Measurements from ENCODE around the gene RAD51AP1.

The RAD51AP1 gene

DNA sequence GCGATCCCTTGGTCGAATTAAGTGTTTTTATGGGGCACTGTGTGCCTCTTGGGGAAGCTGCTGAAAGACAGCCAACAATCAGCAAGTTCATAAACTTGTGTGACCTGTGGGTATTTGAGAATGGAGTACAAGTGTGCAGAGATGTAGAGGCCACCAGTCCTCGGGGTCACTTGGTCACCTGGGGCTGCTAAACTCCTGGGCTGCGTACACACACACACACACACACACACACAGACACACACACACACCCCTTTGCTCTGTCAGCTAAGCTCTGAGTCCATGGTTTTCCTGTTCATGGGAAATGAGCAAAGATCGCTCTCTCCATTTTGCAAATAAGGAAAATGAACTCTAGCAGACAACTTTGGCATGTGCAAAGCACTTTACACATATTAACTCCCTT, 47.8 kb downstream of the RAD51AP1 start:
- no peak for DNase-seq (ENCODE audit: low spot score)
- in situ Hi-C loops (cut with MboI; ENCODE audit: low sequenced_read_pairs, unreplicated experiment): no loop called here
- TF ChIP-seq, protein P1, sequence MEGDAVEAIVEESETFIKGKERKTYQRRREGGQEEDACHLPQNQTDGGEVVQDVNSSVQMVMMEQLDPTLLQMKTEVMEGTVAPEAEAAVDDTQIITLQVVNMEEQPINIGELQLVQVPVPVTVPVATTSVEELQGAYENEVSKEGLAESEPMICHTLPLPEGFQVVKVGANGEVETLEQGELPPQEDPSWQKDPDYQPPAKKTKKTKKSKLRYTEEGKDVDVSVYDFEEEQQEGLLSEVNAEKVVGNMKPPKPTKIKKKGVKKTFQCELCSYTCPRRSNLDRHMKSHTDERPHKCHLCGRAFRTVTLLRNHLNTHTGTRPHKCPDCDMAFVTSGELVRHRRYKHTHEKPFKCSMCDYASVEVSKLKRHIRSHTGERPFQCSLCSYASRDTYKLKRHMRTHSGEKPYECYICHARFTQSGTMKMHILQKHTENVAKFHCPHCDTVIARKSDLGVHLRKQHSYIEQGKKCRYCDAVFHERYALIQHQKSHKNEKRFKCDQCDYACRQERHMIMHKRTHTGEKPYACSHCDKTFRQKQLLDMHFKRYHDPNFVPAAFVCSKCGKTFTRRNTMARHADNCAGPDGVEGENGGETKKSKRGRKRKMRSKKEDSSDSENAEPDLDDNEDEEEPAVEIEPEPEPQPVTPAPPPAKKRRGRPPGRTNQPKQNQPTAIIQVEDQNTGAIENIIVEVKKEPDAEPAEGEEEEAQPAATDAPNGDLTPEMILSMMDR (IDR thresholded peaks at IDR 0.05; ENCODE audit: borderline replicate concordance, control extremely low read depth, extremely low read depth, insufficient read depth, missing control alignments): no peak

DNA sequence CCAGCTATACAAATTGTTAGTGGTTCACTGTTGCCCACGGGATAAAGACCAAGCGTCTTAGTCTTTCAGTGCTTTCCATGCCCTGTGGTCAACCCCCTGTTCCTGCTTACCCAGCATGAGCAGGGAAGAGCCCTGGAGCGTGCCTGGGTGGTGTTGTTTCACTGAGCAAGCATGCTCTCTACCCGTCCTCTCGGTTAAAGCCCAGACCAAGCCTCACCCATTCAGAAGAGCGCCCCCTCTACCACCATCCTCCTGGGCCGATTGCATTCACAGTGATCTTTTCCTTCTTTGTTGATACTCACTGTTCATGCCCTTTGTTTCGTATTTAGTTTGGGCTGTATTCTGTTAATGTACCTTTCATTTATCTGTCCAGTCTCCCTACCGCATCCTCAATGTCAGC, 48.4 kb downstream of the RAD51AP1 start:
- TF ChIP-seq, protein P1 (IDR thresholded peaks at IDR 0.05; ENCODE audit: borderline replicate concordance, control extremely low read depth, extremely low read depth, insufficient read depth, missing control alignments): no peak
- no peak for DNase-seq (ENCODE audit: low spot score)
- in situ Hi-C loops (cut with MboI; ENCODE audit: low sequenced_read_pairs, unreplicated experiment): no loop called here

GRCh38 chr12:4588916-4589315, 50.2 kb downstream of the RAD51AP1 start:
- in situ Hi-C loops (cut with MboI; ENCODE audit: low sequenced_read_pairs, unreplicated experiment): no loop called here
- TF ChIP-seq, protein P1 (IDR thresholded peaks at IDR 0.05; ENCODE audit: borderline replicate concordance, control extremely low read depth, extremely low read depth, insufficient read depth, missing control alignments): no peak
- DNase-seq (ENCODE audit: low spot score): no peak

GRCh38 chr12:4589941-4590340, 51.3 kb downstream of the RAD51AP1 start:
- in situ Hi-C loops (cut with MboI; ENCODE audit: low sequenced_read_pairs, unreplicated experiment): no loop called here
- TF ChIP-seq, protein P1 (IDR thresholded peaks at IDR 0.05; ENCODE audit: borderline replicate concordance, control extremely low read depth, extremely low read depth, insufficient read depth, missing control alignments): no peak
- no peak for DNase-seq (ENCODE audit: low spot score)

DNA sequence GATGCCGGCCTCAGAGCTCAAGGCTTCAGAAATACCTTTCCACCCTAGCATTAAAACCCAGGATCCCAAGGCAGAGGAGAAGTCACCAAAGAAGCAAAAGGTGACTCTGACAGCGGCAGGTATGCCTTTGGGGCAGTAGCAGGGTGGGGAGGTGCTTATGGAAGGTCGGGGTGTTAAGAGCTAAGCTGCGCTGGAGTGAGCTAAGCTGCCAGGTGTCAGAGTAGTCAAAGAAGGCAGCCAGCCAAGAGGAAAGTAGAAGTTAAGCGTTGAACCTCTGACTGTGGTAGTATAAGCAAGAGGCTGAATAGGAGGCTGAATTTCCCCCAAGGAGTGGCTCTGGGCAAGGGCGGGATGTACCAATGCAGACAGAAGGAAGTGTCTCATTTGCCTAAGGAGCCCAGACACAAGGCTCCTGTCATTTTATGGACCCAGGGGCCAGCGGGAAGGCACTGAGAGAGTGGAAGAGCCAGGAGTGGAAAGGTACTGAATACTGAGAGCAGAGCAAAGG, 52.5 kb downstream of the RAD51AP1 start:
- TF ChIP-seq, protein P1 (IDR thresholded peaks at IDR 0.05; ENCODE audit: borderline replicate concordance, control extremely low read depth, extremely low read depth, insufficient read depth, missing control alignments): no peak
- DNase-seq (ENCODE audit: low spot score): no peak
- in situ Hi-C loops (cut with MboI; ENCODE audit: low sequenced_read_pairs, unreplicated experiment): no loop called here

DNA sequence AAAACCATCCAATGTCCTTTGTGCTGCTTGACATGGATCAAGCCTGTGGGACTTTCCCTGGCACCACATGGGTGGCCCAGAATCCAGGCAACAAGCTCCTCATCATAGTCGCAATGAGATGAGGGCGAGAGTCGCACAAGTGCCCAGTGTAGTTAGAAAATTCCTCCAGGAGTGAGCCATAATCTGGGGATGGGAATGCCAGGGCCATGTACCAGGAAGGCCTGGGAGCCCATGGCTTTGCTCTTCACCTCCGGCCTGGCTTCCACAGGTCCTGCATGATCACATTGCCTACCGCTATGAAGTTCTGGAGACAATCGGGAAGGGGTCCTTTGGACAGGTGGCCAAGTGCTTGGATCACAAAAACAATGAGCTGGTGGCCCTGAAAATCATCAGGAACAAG, 57.2 kb downstream of the RAD51AP1 start:
- DNase-seq (ENCODE audit: low spot score): no peak
- TF ChIP-seq, protein P1 (IDR thresholded peaks at IDR 0.05; ENCODE audit: borderline replicate concordance, control extremely low read depth, extremely low read depth, insufficient read depth, missing control alignments): no peak
- in situ Hi-C loops (cut with MboI; ENCODE audit: low sequenced_read_pairs, unreplicated experiment): no loop called here

- TF ChIP-seq, protein P1 (IDR thresholded peaks at IDR 0.05; ENCODE audit: borderline replicate concordance, control extremely low read depth, extremely low read depth, insufficient read depth, missing control alignments): no peak
- in situ Hi-C loops (cut with MboI; ENCODE audit: low sequenced_read_pairs, unreplicated experiment): no loop called here
- no peak for DNase-seq (ENCODE audit: low spot score)
Observed at GRCh38 chr12:4603421-4603820, 64.7 kb downstream of the RAD51AP1 start.
